Activated CD8-positive, alpha-beta T cell treated with anti-CD3 and anti-CD28 coated beads for 36 hours (primary cell): ENCODE measurements around the gene UBE2H. TPM values are rescaled to one million over a fixed set of nuclear protein-coding genes. Genes with fewer than 3 reads are reported as not detected.

Experiments
- ATAC-seq: fragments of 200-7000 bp; cut with Tn5 transposase; one replicate; pipeline ENCODE4 v1.10.0; 2021; ENCODE audit warnings: mild to moderate bottlenecking, moderate library complexity
- CTCF ChIA-PET: fragments of 350-600 bp; sonication (Branson Sonifier 250); formaldehyde crosslinking; loops from one replicate; lab custom pipeline; 2021; ENCODE audit warnings: antibody characterized with exemption; lab: Charles Lee
- POLR2A ChIA-PET: fragments of 350-600 bp; sonication (Branson Sonifier 250); formaldehyde crosslinking; loops from one replicate; lab custom pipeline; 2021; ENCODE audit warnings: antibody characterized with exemption; lab: Charles Lee
- DNase-seq: peaks from one replicate; pipeline ENCODE4 v3.0.0-alpha.2; 2020
- H3K27ac Mint-ChIP-seq: one replicate; pipeline ENCODE4 v1.8.0; 2021; ENCODE audit warnings: mild to moderate bottlenecking, mixed read lengths
- H3K27me3 Mint-ChIP-seq: one replicate; pipeline ENCODE4 v1.8.0; 2021; ENCODE audit warnings: mixed read lengths
- H3K36me3 Mint-ChIP-seq: one replicate; pipeline ENCODE4 v1.8.0; 2021; ENCODE audit warnings: low read depth, mixed read lengths
- H3K4me1 Mint-ChIP-seq: one replicate; pipeline ENCODE4 v1.8.0; 2021; ENCODE audit warnings: low read depth, mixed read lengths
- H3K4me3 Mint-ChIP-seq: one replicate; pipeline ENCODE4 v1.8.0; 2021; ENCODE audit warnings: mild to moderate bottlenecking, moderate library complexity, mixed read lengths
- H3K9me3 Mint-ChIP-seq: one replicate; pipeline ENCODE4 v1.8.0; 2021; ENCODE audit warnings: mixed read lengths
- CTCF ChIP-seq: fragments of 200-600 bp; IDR thresholded peaks from one replicate; pipeline ENCODE4 v1.8.0; 2022; ENCODE audit warnings: antibody characterized with exemption, mild to moderate bottlenecking
- intact Hi-C: fragments of 100-400 bp; cut with micrococcal nuclease; formaldehyde crosslinking; loops from one replicate; pipeline ENCODE4 v1.10.0; 2022
- total RNA-seq, 2 experiments: library from RNA; stranded (reverse); gene quantifications; one replicate each; pipeline ENCODE4 v1.2.3, GENCODE V29; 2021

UBE2H gene
- 10 to 100 TPM; 22.4 to 22.6 TPM for total RNA-seq

- peak within 1 kb of the TSS; percentile 99 for H3K27ac Mint-ChIP-seq
- CTCF ChIA-PET = interaction anchor here (1.4 to 1.5 kb wide), 2 partner anchors 58 to 100 kb away, joined by 3 to 4 read pairs; no protein-coding TSS in a partner anchor
- H3K27me3 Mint-ChIP-seq = no peaks in the 10 kb centered on the region
- peaks cover 2% of the 10 kb centered on the region for H3K36me3 Mint-ChIP-seq
- ATAC-seq (peak; percentile 79), DNase-seq (peak; percentile 91)
- no peaks in the 10 kb centered on the region for H3K9me3 Mint-ChIP-seq
- H3K4me1 Mint-ChIP-seq = peaks cover 17% of the 10 kb centered on the region
- TF ChIP-seq CTCF = no peak
- no peak within 1 kb of the TSS for H3K4me3 Mint-ChIP-seq
- intact Hi-C loops = no loop called here
- POLR2A ChIA-PET = interaction anchor here (0.6 kb wide), 1 partner anchor 778 kb away, joined by 3 read pairs; no protein-coding TSS in a partner anchor
Observed at GRCh38 chr7:129952653-129953560, at the start of gene UBE2H. Gene UBE2H (minus strand): TSS chr7:129952960. CDS start chr7:129952555, 405 bp downstream.

- Mint-ChIP-seq H3K27ac (no peak overlapping the region), H3K9me3 (no peaks in the 10 kb centered on the region), H3K27me3 (no peaks in the 10 kb centered on the region), H3K4me1 (no peaks in the 10 kb centered on the region), H3K36me3 (no peaks in the 10 kb centered on the region), H3K4me3 (no peak overlapping the region)
- no peak for TF ChIP-seq CTCF
- intact Hi-C loops = no loop called here
- ChIA-PET POLR2A (interaction anchor here (0.7 kb wide), 1 partner anchor 99 kb away, joined by 4 read pairs; no protein-coding TSS in a partner anchor), CTCF (no interaction called here)
- no peak for DNase-seq
- ATAC-seq = no peak
Observed at GRCh38 chr7:129998446-129998845, 45.7 kb upstream of the UBE2H start.

- ATAC-seq = no peak
- no peaks in the 10 kb centered on the region for H3K4me1 Mint-ChIP-seq
- no peaks in the 10 kb centered on the region for H3K9me3 Mint-ChIP-seq
- H3K27ac Mint-ChIP-seq = no peak overlapping the region
- DNase-seq = no peak
- no peaks in the 10 kb centered on the region for H3K27me3 Mint-ChIP-seq
- CTCF ChIA-PET = no interaction called here
- POLR2A ChIA-PET = no interaction called here
- H3K4me3 Mint-ChIP-seq = no peak overlapping the region
- intact Hi-C loops = no loop called here
- TF ChIP-seq CTCF = no peak
- H3K36me3 Mint-ChIP-seq = no peaks in the 10 kb centered on the region
Observed at GRCh38 chr7:129997285-129997684, 44.5 kb upstream of the UBE2H start.

- H3K27ac Mint-ChIP-seq = no peak overlapping the region
- ATAC-seq (no peak), DNase-seq (no peak)
- H3K4me1 Mint-ChIP-seq = peaks cover 10% of the 10 kb centered on the region
- ChIA-PET CTCF (interaction anchor here (0.9 to 1.4 kb wide), 4 partner anchors 10 to 20 kb away, joined by 3 to 4 read pairs (median 3); no protein-coding TSS in a partner anchor), POLR2A (interaction anchor here (1.1 kb wide), 1 partner anchor 9 kb away, joined by 3 read pairs; no protein-coding TSS in a partner anchor)
- no peaks in the 10 kb centered on the region for H3K36me3 Mint-ChIP-seq
- H3K27me3 Mint-ChIP-seq = no peaks in the 10 kb centered on the region
- intact Hi-C loops = no loop called here
- H3K9me3 Mint-ChIP-seq = no peaks in the 10 kb centered on the region
- H3K4me3 Mint-ChIP-seq = no peak overlapping the region
- TF ChIP-seq CTCF = no peak
Observed at GRCh38 chr7:129993275-129993674, 40.5 kb upstream of the UBE2H start.
